Pericardium fibroblast (primary cell): ENCODE data around the gene AFF2. TPM values are rescaled to one million over a fixed set of nuclear protein-coding genes. Genes with fewer than 3 reads are reported as not detected.

Source experiments
- total RNA-seq: library from RNA; depleted of rRNA; stranded (reverse); fragments of >200 nt; gene quantifications from 2 replicates; pipeline ENCODE4 v1.2.3, GENCODE V29; 2015

Gene AFF2
- total RNA-seq: 0.34 and 0.35 TPM in 2 replicates

DNA sequence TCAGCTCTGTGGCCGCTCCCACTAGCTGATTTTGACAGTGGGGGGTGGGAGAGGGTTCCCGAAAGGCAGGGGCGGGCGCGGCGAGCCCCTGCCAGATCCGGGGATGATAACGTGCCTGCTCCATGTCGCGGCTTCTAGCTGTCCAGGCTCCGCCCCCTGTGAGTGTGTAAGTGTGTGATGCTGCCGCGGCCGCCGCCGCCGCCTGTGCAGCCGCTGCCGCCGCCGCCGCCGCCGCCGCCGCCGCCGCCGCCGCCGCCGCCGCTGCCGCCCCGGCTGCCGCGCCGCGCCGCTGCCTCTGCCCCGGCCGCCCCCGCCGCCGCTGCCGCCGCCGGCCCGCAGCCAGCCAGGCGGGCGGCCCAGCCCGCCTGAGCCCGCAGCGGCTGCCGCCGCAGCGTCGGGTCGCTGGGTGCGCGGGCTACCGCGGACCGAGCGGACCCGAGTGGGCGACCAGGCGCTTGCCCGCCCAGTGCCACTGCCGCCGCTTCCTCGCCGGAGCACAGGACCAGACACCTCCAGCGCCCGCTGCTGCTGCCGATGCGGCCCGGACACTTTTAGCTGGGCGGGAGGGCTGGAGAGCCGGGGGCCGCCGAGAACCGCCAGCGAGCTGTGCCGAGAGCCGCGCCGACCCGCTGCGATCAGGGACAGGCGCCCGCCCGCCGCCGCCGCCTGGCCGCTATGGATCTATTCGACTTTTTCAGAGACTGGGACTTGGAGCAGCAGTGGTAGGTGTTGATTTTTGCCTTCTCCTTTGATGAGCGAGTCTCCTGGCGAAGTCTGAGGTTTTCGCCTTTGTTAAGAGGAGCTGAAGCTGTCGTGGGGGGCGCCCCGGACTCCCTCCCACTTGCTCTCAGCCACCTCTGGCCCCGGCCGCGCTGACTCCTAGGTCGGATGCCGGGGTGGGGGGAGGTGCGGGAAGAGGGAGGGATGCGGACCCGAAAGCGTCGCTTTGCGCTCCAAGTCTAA is at the start of gene AFF2:
Gene AFF2 (plus strand): TSS at position 195 of the 963 bp plus-strand sequence. CDS start 481 bp downstream, at position 676.

